Subcutaneous adipose tissue (tissue), 4 donors: ENCODE data around the gene SELENON. TPM values are rescaled to one million over a fixed set of nuclear protein-coding genes. Genes with fewer than 3 reads are reported as not detected.

Experiments
- CTCF ChIP-seq: fragments of 450-650 bp; IDR thresholded peaks from one replicate; pipeline ENCODE4 v1.5.1; 2016; ENCODE audit warnings: low read depth, mild to moderate bottlenecking, control low read depth, antibody characterized with exemption, moderate library complexity
- total RNA-seq, 4 donors: library from RNA; depleted of rRNA; stranded (reverse); fragments of >200 nt; gene quantifications; one replicate each; pipeline ENCODE4 v1.1.0, GENCODE V29; 2016

Gene SELENON
- total RNA-seq, 4 donors from 2014 or later: 20.9 to 52.0 (median 25.2) TPM

- no peak for TF ChIP-seq CTCF
These were observed 59.2 kb downstream of the SELENON start, which contains the start of gene AUNIP for GRCh38 chr1:25858906-25859789. TSS of gene AUNIP (minus strand) at chr1:25859457. CDS start at chr1:25859357, 100 bp downstream.

- TF ChIP-seq CTCF: no peak
These were observed 61.6 kb downstream of the SELENON start for GRCh38 chr1:25861316-25862286.

- no peak for TF ChIP-seq CTCF
These were observed 62.9 kb downstream of the SELENON start for GRCh38 chr1:25862785-25863485.

- TF ChIP-seq CTCF: no peak
These were observed 63.7 kb downstream of the SELENON start for GRCh38 chr1:25863486-25864262.

GRCh38 chr1:25864434-25864833, 64.4 kb downstream of the SELENON start:
- TF ChIP-seq CTCF: no peak

- no peak for TF ChIP-seq CTCF
These were observed 66.3 kb downstream of the SELENON start for GRCh38 chr1:25866288-25866687.
